ENCODE data around the gene WNK4.

- no peak for TF ChIP-seq CTCF (IDR thresholded peaks at IDR 0.05)
- TF ChIP-seq POLR2AphosphoS5 (IDR thresholded peaks at IDR 0.05): no peak
- TF ChIP-seq POLR2A (IDR thresholded peaks at IDR 0.05): no peak
Observed at GRCh38 chr17:42844271-42844670, 63.9 kb downstream of the WNK4 start, which contains the start of gene AOC2.

All from upper lobe of left lung (tissue), 4 donors.